Left colon (tissue), 2 donors: ENCODE results near the gene GLT1D1. TPM values are rescaled to one million over a fixed set of nuclear protein-coding genes. Genes with fewer than 3 reads are reported as not detected.
A peak's percentile ranks its signal among the peaks of the same experiment; 100 is the strongest.

Source experiments
- ATAC-seq: fragments of 200-7000 bp; cut with Tn5 transposase; one replicate; pipeline ENCODE4 v1.9.1; 2020; ENCODE audit warnings: mild to moderate bottlenecking, moderate library complexity
- DNase-seq, 2 donors: peaks; one replicate each; pipeline ENCODE4 v3.0.0-alpha.2; 2020
- intact Hi-C, 2 donors: fragments of 100-400 bp; cut with DNase I in 1 of 2; cut with micrococcal nuclease in 1 of 2; formaldehyde crosslinking; loops; one replicate each; pipeline versions ENCODE4 v1.11.2 to v1.14.0; 2022; cut with DNase I, micrococcal nuclease
- total RNA-seq, 2 donors: library from RNA; stranded (reverse); fragmentation: NEBNext Ultra II Directional; extraction: Animal tissue kit (Norgen Biotek cat#: 25700); gene quantifications; one replicate each; pipeline ENCODE4 v1.2.1, GENCODE V29; 2021
- donor health status: DM: no; HTN: no; CAD: no.
- donor health status: DM: yes; HTN: yes; CAD: no.

Gene GLT1D1
- total RNA-seq, 2 donors from 2014 or later = not detected

GRCh38 chr12:128978067-128978466 lies 124.8 kb downstream of the GLT1D1 start:
- DNase-seq = no peak
- intact Hi-C loops = no loop called here
- no peak for ATAC-seq

- intact Hi-C loops = no loop called here
- DNase-seq (no peak), ATAC-seq (no peak)
These were observed 127.3 kb downstream of the GLT1D1 start for GRCh38 chr12:128980623-128981022.

GRCh38 chr12:128981971-128982533 lies 128.8 kb downstream of the GLT1D1 start:
- ATAC-seq (no peak), DNase-seq (no peak)
- intact Hi-C loops = no loop called here

GRCh38 chr12:128982933-128983332 lies 129.7 kb downstream of the GLT1D1 start:
- DNase-seq = no peak
- no peak for ATAC-seq
- intact Hi-C loops = no loop called here

GRCh38 chr12:128983371-128983770 lies 130.1 kb downstream of the GLT1D1 start:
- intact Hi-C loops = no loop called here
- DNase-seq = no peak
- no peak for ATAC-seq

- ATAC-seq (no peak), DNase-seq (no peak)
- intact Hi-C loops = no loop called here
These were observed 133.7 kb downstream of the GLT1D1 start for GRCh38 chr12:128986957-128987356.

GRCh38 chr12:128989287-128989686 lies 136.0 kb downstream of the GLT1D1 start:
- no peak for ATAC-seq
- intact Hi-C loops = no loop called here
- DNase-seq = no peak

- no peak for DNase-seq
- ATAC-seq = no peak
- intact Hi-C loops = no loop called here
These were observed 138.4 kb downstream of the GLT1D1 start for GRCh38 chr12:128991716-128992115.

GRCh38 chr12:128992116-128992515 lies 138.8 kb downstream of the GLT1D1 start:
- ATAC-seq (no peak), DNase-seq (no peak)

GRCh38 chr12:128992550-128992949 lies 139.3 kb downstream of the GLT1D1 start:
- no peak for DNase-seq
- ATAC-seq = no peak
- intact Hi-C loops = no loop called here

More at GRCh38 chr12:128992116-128992515, 138.8 kb downstream of the GLT1D1 start:
- intact Hi-C loops = no loop called here

GRCh38 chr12:128994856-128995255 lies 141.6 kb downstream of the GLT1D1 start:
- DNase-seq (peak in 1 of 2 donors; percentile 9), ATAC-seq (no peak)
- intact Hi-C loops = no loop called here

GRCh38 chr12:128995619-128996018 lies 142.3 kb downstream of the GLT1D1 start:
- DNase-seq (no peak), ATAC-seq (no peak)
- intact Hi-C loops = no loop called here

- DNase-seq (no peak), ATAC-seq (no peak)
- intact Hi-C loops = no loop called here
These were observed 148.5 kb downstream of the GLT1D1 start for GRCh38 chr12:129001826-129002225.

- ATAC-seq = no peak
- intact Hi-C loops = no loop called here
These were observed 149.1 kb downstream of the GLT1D1 start for GRCh38 chr12:129002427-129002826.

GRCh38 chr12:129005416-129005815 lies 152.1 kb downstream of the GLT1D1 start:
- no peak for DNase-seq
- intact Hi-C loops = no loop called here
- ATAC-seq = no peak

More at GRCh38 chr12:129002427-129002826, 149.1 kb downstream of the GLT1D1 start:
- DNase-seq = no peak

- DNase-seq = no peak
- intact Hi-C loops = no loop called here
- no peak for ATAC-seq
These were observed 152.6 kb downstream of the GLT1D1 start for GRCh38 chr12:129005829-129006228.

GRCh38 chr12:129009833-129010622 lies 156.8 kb downstream of the GLT1D1 start:
- DNase-seq (no peak), ATAC-seq (no peak)
- intact Hi-C loops = no loop called here

- DNase-seq = no peak
- intact Hi-C loops = no loop called here
These were observed 162.9 kb downstream of the GLT1D1 start for GRCh38 chr12:129016159-129016558.

GRCh38 chr12:129025055-129025454 lies 171.8 kb downstream of the GLT1D1 start:
- intact Hi-C loops = no loop called here
- DNase-seq = no peak
- no peak for ATAC-seq

More at GRCh38 chr12:129016159-129016558, 162.9 kb downstream of the GLT1D1 start:
- no peak for ATAC-seq

GRCh38 chr12:129028844-129029243 lies 175.6 kb downstream of the GLT1D1 start:
- intact Hi-C loops = no loop called here
- no peak for ATAC-seq

More at GRCh38 chr12:129028844-129029243, 175.6 kb downstream of the GLT1D1 start:
- DNase-seq = no peak
